GM13976 (cell line): Measurements from ENCODE around the gene RAPSN.

Source experiments
- DNase-seq: peaks from one replicate; pipeline ENCODE4 v3.0.0; 2012; ENCODE audit warnings: low spot score
- CTCF ChIP-seq: IDR thresholded peaks from 2 replicates; pipeline ENCODE4 v1.5.1; 2012; ENCODE audit warnings: borderline replicate concordance, mild to moderate bottlenecking; ENCODE audit not compliant: insufficient read depth; ENCODE audit errors: extremely low read depth, missing control alignments, control extremely low read depth
- in situ Hi-C: fragments of 300-500 bp; cut with MboI; formaldehyde crosslinking; loops from one replicate; pipeline ENCODE4 v1.12.0; 2022; ENCODE audit warnings: low sequenced_read_pairs, mixed read lengths, inconsistent platforms; ENCODE audit not compliant: unreplicated experiment

The RAPSN gene

GRCh38 chr11:47438721-47439120 is 10.2 kb downstream of the RAPSN start:
- in situ Hi-C loops, result no loop called here
- no peak for TF ChIP-seq CTCF
- DNase-seq, result no peak

GRCh38 chr11:47437746-47438418 is 11.1 kb downstream of the RAPSN start:
- in situ Hi-C loops, result no loop called here
- DNase-seq, result no peak

GRCh38 chr11:47437218-47437745 is 11.7 kb downstream of the RAPSN start:
- TF ChIP-seq CTCF, result no peak
- no peak for DNase-seq
- in situ Hi-C loops, result no loop called here

More at GRCh38 chr11:47437746-47438418, 11.1 kb downstream of the RAPSN start:
- no peak for TF ChIP-seq CTCF

GRCh38 chr11:47436726-47437125 is 12.2 kb downstream of the RAPSN start:
- in situ Hi-C loops, result no loop called here
- no peak for DNase-seq
- TF ChIP-seq CTCF, result no peak

- TF ChIP-seq CTCF, result no peak
- in situ Hi-C loops, result no loop called here
Measured at GRCh38 chr11:47435687-47436086, 13.2 kb downstream of the RAPSN start.

GRCh38 chr11:47434011-47434786 is 14.7 kb downstream of the RAPSN start:
- in situ Hi-C loops, result no loop called here
- DNase-seq, result no peak
- no peak for TF ChIP-seq CTCF

More at GRCh38 chr11:47435687-47436086, 13.2 kb downstream of the RAPSN start:
- DNase-seq, result no peak
